ENCODE data around the gene SGCE. TPM values are rescaled to one million over a fixed set of nuclear protein-coding genes. Genes with fewer than 3 reads are reported as not detected.

SGCE gene
- total and polyA plus RNA-seq, 9 of the 15 experiments (the other 6 are each of a cell fraction or from before 2014, with no cell fraction given): 0.09 to 0.46 (median 0.28) TPM; not detected in 5

- Histone ChIP-seq H3K4me3 (no peak overlapping the region), H3K4me2 (ENCODE audit: insufficient read depth, low read length) (no peak overlapping the region), H3K4me1 (replicated peaks in 1 of 2; ENCODE audit: control insufficient read depth in 2 of 2, insufficient read depth in 2 of 2, low read length in 2 of 2) (no peaks in the 10 kb centered on the region), H3K9me1 (ENCODE audit: control insufficient read depth, insufficient read depth, low read length) (no peaks in the 10 kb centered on the region), H3K9ac (ENCODE audit: insufficient read depth in 1 of 2, low read depth in 2 of 2, low read length in 2 of 2) (no peak overlapping the region), H2AFZ (ENCODE audit: low read depth, low read length) (no peak overlapping the region), H3K27ac (ENCODE audit: extremely low read depth, low read depth, low read length) (no peak overlapping the region), H3K9me3 (replicated peaks; ENCODE audit: control insufficient read depth, insufficient read depth, low read depth, low read length) (no peaks in the 10 kb centered on the region), H3K79me2 (ENCODE audit: control insufficient read depth, insufficient read depth, low read length) (no peaks in the 10 kb centered on the region), H4K20me1 (replicated peaks; ENCODE audit: control insufficient read depth, insufficient read depth, low read length) (no peaks in the 10 kb centered on the region), H3K27me3 (ENCODE audit: control insufficient read depth in 2 of 2, insufficient read depth in 2 of 2, low read length in 2 of 2) (no peaks in the 10 kb centered on the region), H3K36me3 (ENCODE audit: control insufficient read depth, insufficient read depth, low read length) (no peaks in the 10 kb centered on the region)
- TF ChIP-seq SRSF7 (optimal IDR thresholded peaks at IDR 0.05; ENCODE audit: low read depth, low read length) (no peak), MLLT1 (IDR thresholded peaks at IDR 0.05) (no peak), GABPB2 (CRISPR knock-in tag; conservative IDR thresholded peaks at IDR 0.05) (no peak), FOXK2 (conservative IDR thresholded peaks at IDR 0.05 in 1 of 2, IDR thresholded peaks at IDR 0.05 in 1 of 2; ENCODE audit: low read depth in 2 of 2) (no peak), NR4A1 (CRISPR knock-in tag; IDR thresholded peaks at IDR 0.05) (no peak), NR4A1 (tag; IDR thresholded peaks at IDR 0.05) (no peak), PCBP2 (IDR thresholded peaks at IDR 0.05; ENCODE audit: low read depth, low read length, poor library complexity, severe bottlenecking) (no peak)
- TF ChIP-seq, protein P1, sequence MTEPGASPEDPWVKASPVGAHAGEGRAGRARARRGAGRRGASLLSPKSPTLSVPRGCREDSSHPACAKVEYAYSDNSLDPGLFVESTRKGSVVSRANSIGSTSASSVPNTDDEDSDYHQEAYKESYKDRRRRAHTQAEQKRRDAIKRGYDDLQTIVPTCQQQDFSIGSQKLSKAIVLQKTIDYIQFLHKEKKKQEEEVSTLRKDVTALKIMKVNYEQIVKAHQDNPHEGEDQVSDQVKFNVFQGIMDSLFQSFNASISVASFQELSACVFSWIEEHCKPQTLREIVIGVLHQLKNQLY (CRISPR knock-in tag; conservative IDR thresholded peaks at IDR 0.05): no peak
- DNase-seq (ENCODE audit: extremely low read depth in 1 of 4, low spot score in 3 of 4) (no peak), FAIRE-seq (peak; percentile 11), ATAC-seq (no peak)
- intact Hi-C loops (cut with micrococcal nuclease): no loop called here
- BruUV-seq (replicated peaks): no TSS peak
- in situ Hi-C loops (cut with MboI): no loop called here
- CTCF ChIA-PET (ENCODE audit: low intra/inter-chr PET ratio): no interaction called here
- POLR2A ChIA-PET: no interaction called here
- 29% methylated on average over 2 of the region's 2 CpGs for WGBS (ENCODE audit: insufficient coverage, low coverage, missing lambda C conversion rate)
Measured at GRCh38 chr7:94561841-94562514, 94.0 kb downstream of the SGCE start.
